NCI-H510A (cell line): ENCODE data around the gene ACVR1B.

Experiments
- DNase-seq: peaks from one replicate; lab custom pipeline; 2025; lab: John Stamatoyannopoulos, UW

ACVR1B gene

DNA sequence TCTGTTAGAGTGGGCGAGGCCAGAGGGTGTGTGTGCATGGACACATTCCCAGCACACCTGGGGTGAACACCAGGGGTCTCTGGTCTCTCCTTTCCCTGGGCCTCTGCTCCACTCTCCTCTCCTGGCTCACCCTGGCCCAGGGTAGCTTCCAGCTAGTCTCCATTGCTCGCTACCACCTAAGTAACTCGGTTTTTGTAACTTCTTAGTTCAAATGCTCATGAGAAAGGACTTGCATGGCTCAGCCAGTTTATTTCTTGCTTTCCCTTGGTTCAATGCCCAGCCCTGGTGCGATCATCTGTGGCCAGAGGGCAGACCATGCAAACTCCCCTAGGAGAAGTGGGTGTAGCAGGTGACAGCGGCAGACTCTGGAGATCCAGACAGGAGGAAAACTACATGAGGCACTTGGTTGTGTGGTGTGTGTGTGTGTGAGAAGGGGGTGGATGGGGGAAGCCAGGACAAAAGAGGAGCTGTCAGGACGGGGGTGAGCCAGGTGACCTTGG is 8.9 kb upstream of the ACVR1B start:
- DNase-seq, result no peak

- DNase-seq, result no peak
Measured at GRCh38 chr12:51943346-51943745, 8.2 kb upstream of the ACVR1B start.

GRCh38 chr12:51944608-51945233 is 6.8 kb upstream of the ACVR1B start:
- no peak for DNase-seq

DNA sequence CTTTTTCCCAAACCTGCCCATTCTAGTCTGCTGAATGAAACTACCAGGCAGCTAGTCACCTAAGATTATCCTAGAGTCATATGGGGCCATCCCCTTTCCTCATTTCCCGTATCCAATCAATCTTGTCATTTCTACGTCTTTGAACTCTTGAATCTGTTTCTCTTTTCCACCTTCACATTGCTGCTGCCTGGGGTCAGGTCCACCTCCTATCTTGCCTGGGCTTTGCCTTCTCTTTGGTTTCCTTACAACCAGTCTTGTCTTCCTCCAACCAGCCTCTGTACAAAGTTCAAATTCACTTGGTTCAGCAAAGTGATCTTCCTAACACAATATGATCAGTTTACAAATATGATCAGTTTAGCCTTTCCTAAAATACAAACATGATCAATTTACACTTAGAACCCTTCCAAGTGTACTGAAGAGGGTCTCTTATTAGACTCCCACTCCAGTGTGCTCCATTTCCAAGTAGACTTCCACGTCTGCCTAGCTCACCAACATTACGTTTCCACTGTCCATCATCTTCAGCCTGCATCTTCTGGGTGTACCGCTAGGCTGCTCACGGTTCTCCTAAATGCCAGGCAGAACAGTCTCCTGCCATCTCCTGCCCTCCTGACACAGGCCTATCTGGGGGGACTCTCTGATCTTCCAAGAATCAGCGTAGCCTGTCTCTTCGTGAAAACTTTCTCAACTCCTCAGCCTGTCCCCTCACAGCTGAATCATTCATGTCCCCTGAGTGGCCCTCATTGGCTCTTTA is 4.1 kb upstream of the ACVR1B start:
- no peak for DNase-seq

- no peak for DNase-seq
Measured at GRCh38 chr12:51948066-51948465, 3.4 kb upstream of the ACVR1B start.

- no peak for DNase-seq
Measured at GRCh38 chr12:51949342-51950030, 2.0 kb upstream of the ACVR1B start.

GRCh38 chr12:51950682-51951198 is 759 bp upstream of the ACVR1B start:
- DNase-seq, result no peak

DNA sequence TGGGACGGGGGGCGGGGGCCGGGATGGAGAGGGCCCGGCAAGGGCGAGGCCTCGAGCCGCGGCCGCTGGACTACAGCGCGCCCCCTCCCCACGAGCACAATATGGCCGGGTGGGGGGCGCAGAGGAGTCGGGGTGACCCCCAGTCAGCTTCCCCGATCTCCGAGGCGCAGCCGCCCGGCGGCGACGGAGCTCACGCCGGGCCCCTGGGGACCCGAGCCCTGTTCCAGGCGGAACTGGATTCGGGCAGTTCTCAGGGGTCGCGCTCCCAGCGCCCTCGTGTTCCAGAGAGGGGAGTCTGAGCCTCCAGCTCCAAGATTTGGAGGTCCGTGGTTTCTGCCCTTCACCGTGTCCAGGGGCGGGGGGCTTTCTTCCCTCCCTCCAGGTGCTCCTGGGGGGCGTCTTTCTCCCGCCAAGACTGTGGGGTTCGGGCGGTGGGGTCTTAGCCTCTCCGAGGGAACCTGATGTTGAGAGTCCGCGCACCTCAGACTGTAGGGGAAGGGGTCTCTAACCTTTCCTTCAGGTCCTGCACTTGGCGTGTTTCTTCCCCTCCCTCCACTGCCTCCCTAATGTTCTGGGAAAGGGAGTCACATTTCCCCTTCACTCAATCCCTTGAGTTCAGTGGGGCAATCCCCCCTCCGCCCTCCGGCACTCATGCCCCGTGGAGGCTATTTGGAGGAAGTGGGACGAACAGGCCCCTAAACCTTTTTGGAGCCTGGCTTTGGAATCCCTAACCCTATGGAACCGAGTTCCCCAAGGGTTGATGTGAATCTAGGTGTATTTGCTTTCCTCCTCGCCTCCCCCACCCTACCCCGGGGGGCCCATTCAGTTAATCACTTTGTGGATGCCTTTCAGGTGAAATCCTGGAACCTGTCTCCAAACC is 584 bp downstream of the ACVR1B start:
- DNase-seq, result no peak

DNA sequence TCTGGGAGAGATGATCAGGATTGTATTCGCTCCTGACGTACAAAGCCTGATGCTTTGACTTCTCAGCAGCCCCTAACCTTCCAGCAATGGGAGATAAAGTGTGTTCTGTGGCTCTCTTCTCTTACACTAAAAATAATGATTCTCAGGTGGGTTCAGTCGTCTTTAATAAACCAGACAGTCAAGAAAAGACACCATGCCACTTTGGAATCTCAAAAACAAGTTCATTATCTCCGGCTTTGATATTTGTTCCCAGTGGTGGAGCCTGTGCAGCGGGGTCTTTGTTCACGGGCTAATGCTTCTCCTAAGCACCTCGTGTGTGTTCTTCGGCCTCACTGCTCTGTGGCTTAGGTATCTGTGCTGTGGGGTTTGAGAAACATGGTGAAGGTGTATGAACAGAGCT is 1.6 kb downstream of the ACVR1B start:
- DNase-seq, result no peak

- no peak for DNase-seq
Measured at GRCh38 chr12:51953864-51954263, 2.4 kb downstream of the ACVR1B start.

DNA sequence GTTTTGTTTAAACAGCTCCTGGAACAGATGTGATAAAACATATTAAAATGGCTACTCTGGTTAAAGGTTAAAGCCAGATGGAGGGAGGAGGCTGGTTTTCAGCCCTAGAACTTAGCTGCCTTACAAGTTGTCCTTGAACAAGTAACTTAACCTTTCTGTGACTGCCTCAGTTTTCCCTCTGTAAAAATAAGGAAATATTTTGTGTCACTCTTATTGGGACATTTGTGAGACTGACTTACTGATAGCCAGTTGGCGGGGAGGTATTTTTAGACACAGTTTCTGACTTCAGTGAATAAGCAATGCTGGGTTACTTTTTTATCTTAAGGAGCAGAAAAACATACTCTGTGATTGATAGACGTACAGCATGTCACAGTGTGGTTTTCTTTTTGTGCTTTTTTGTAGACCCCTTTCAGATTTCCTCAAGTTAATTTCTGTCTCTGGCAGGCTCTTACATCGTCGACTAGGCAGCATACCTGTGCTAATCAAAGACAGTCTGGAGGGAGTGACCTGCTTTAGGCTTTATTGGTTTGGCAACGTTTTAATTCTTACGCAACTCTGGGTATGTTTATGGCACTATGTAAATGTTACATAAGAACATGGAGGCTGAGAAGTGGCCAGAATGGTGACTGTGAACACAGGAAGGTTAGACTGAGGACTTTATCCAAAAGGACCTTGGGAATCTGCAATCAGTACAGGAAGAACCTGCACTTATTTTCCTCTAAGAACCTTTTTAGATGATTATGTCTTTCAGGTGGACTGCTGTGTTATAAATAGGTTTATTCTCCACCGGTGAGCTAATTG is 3.3 kb downstream of the ACVR1B start:
- no peak for DNase-seq

GRCh38 chr12:51955702-51956101 is 4.2 kb downstream of the ACVR1B start:
- DNase-seq, result no peak

DNA sequence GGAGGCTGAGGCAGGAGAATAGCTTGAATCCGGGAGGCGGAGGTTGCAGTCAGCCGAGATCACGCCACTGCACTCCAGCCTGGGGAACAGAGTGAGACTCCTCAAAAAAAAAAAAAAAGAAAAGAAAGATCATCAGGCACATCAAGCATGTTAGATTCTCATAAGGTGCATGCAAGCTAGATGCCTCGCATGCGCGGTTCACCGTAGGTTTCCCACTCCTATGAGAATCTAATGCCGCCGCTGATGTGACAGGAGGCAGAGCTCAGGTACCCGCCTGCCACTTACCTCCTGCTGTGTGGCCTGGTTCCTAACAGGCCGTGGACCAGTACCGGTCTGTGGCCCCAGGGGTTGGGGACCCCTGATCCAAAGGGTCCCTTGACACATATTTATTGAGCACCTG is 7.0 kb downstream of the ACVR1B start:
- DNase-seq, result no peak

GRCh38 chr12:51959211-51959610 is 7.7 kb downstream of the ACVR1B start:
- no peak for DNase-seq

GRCh38 chr12:51959921-51960320 is 8.4 kb downstream of the ACVR1B start:
- DNase-seq, result no peak

- DNase-seq, result no peak
Measured at GRCh38 chr12:51960488-51960887, 9.0 kb downstream of the ACVR1B start.

- no peak for DNase-seq
Measured at GRCh38 chr12:51960890-51961289, 9.4 kb downstream of the ACVR1B start.

DNA sequence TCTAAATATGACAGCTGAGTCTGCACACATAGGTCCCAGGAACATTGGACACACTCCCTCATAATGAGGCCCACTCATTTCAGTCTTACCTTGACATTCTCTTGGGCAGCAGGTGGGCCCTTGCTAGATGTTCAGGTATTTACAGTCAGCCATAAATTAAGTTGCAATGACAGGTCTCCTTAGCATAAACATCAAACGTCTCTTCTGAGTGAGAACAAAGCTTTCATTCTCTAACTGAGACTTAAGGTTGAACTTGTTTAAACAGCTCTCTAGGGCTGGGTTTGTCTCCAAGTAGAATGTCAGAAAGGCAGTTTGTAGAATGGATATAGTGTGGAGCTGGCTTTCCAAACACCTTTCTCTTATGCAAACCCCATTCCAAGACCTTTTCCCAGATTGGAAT is 10.3 kb downstream of the ACVR1B start:
- DNase-seq, result no peak

GRCh38 chr12:51962737-51963136 is 11.2 kb downstream of the ACVR1B start:
- DNase-seq, result no peak

DNA sequence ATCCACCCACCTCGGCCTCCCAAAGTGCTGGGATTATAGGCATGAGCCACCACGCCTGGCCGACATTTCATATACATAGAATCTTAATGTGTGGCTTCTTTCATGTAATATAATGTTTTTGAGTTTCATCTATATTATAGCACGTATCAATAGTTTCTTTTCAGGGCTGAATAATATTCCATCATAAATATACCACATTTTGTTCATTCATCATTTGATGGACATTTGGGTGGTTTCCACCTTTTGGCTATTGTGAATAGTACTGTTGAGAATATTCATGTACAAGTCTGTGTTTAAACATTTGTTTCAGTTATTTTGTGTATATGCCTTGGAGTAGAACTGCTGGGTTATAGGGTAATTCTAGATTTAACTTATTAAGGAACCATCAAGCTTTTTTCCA is 12.0 kb downstream of the ACVR1B start:
- DNase-seq, result no peak

DNA sequence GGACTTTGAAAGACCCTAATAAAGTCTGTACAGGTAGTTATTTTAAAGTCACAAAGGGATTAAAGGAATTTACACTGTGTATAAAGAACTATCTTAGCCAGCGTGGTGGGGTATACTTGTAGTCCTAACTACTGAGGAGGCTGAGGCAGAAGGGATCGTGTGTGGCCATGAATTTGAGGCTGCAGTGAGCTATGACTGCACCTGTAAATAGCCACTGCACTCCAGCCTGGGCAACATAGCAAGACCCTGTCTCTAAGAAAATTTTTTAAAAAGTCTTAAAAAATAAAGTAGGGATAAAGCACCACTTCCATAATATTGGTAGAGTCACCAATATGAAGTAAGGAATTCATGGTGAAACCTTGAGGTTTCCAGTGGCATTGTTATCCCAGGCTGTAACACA is 18.1 kb downstream of the ACVR1B start:
- DNase-seq, result no peak
